Activated CD8-positive, alpha-beta memory T cell treated with anti-CD3 and anti-CD28 coated beads, Interleukin-2, amount 50 U/mL, for 1 hour (primary cell): Measurements from ENCODE around the gene SMARCB1.

Experiments
- DNase-seq: peaks from one replicate; pipeline ENCODE4 v3.0.0-alpha.2; 2020; ENCODE audit errors: extremely low read depth

The SMARCB1 gene

GRCh38 chr22:23762842-23763578 lies 23.8 kb upstream of the SMARCB1 start, which contains the start of gene C22orf15:
Gene C22orf15, plus strand, starts transcription at chr22:23762990. Its CDS starts 317 bp downstream, at chr22:23763307.
- no peak for DNase-seq

GRCh38 chr22:23763579-23763945 lies 23.2 kb upstream of the SMARCB1 start:
- DNase-seq, result no peak

- no peak for DNase-seq
Observed at GRCh38 chr22:23763954-23764353, 22.8 kb upstream of the SMARCB1 start.

GRCh38 chr22:23764899-23765881 lies 21.6 kb upstream of the SMARCB1 start:
- no peak for DNase-seq

GRCh38 chr22:23767303-23767672 lies 19.5 kb upstream of the SMARCB1 start:
- no peak for DNase-seq

GRCh38 chr22:23767673-23768548 lies 18.9 kb upstream of the SMARCB1 start, which contains the start of gene CHCHD10:
Gene CHCHD10, minus strand, starts transcription at chr22:23767972. Its CDS starts 98 bp downstream, at chr22:23767874.
- no peak for DNase-seq

GRCh38 chr22:23769321-23769965 lies 17.3 kb upstream of the SMARCB1 start:
- no peak for DNase-seq

DNA sequence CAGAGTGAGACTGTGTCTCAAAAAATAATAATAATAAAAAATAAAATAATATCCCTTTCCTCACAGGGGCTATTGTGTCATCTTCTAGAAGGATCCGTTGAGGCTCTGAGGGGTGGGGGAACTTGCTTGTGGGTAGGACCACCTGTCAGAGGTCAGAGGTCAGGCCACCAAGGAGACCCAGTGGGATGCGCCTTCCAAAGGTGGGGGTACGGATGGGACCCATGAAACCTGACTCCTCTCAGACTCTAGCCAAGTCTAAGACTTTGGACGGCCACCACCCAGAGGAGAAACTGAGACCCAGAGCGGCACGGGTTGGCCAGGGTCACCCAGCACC lies 14.5 kb upstream of the SMARCB1 start:
- no peak for DNase-seq

DNA sequence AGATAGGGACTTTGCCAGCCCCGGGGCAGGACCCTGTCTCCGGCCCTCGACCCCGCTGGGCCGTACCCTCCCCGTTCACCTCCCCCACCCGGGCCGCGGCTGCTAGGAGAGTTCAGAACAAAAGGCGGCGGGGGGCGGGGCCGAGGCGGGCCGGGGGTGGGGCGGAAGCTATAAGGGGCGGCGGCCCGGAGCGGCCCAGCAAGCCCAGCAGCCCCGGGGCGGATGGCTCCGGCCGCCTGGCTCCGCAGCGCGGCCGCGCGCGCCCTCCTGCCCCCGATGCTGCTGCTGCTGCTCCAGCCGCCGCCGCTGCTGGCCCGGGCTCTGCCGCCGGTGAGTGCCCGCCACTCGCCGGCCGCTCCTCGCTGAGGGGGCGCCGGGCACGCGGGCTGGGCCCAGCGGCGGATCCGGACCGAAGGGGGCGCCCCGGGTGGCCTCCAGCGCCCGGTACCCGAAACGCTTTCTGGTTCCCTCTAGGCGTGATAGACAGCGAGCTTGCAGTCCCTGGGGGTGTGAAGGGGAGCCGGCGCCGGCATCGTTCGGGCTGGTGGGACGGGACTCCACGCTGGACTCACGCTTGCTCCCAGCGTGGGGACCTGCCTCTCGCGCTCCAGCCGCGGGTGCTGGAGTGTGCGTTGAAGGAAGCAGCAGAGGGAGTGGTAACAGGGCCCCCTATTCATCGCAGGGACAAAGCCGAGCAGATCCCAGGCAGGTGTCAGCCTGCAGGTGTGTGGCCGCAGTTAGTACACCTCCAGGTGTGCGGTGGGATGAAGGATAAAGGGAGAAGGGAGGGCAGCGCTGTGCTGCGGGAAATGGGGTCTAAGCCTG lies 13.9 kb upstream of the SMARCB1 start, which contains the start of gene MMP11:
MMP11 (plus strand) TSS at position 201 of the 825 bp plus-strand sequence; CDS start at position 223, 22 bp downstream.
- no peak for DNase-seq

DNA sequence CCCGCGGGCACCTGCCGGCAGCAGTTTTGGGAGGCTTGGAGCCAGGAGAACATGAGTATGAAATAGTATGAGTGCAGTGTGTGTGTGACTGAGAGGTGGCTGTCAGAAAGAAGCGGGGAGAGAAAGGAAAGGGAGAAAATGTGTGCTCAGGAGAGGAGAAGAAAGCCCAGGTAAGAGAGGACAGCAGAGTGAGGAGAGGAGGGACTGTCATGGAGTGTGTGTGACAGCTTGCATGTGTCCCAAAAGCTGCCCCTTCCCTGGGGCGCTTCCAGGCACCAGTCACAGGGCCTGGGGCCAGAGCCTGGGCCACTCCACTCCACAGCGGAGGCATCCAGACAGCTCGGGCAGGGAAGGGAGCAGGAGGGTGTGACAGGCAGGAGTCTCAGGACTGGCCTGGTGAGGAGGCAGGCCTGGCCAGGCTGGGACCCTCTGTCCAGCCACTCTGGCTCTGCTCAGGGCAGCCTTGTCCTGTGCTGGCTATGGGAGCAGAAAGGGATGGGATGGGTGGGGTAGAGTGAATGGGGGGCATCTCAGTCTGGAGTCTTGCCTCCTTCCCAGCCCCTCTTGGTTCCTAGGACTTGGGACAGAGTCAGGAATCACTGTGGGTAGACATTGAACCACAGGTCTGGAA lies 13.2 kb upstream of the SMARCB1 start:
- DNase-seq, result no peak

- no peak for DNase-seq
Observed at GRCh38 chr22:23774114-23774921, 12.4 kb upstream of the SMARCB1 start.

DNA sequence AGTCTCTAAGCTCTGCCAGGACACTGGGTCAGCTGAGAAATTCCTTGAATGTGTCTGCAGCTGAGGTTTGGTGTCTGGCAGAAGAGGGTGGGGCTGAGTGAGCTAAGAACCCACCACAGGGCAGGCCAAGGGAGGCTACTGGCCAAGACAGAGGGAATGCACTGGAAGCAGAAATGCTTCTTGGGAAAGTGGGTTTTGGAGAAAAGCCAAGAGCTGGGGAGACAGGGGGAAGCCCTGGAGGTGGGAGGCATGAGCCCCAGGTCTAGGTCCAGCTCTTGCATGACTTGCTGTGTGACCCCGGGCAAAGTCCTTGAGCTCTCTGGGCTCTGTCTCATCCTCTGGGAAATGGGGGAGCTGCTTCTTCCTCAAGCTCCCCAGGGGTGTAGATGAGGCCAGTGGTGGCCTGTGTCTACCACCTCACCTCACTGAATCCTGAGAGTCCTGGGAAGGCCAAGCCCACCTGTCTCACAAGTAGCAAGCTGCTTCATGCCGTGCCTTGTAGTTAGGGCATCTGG lies 11.8 kb upstream of the SMARCB1 start:
- no peak for DNase-seq

- no peak for DNase-seq
Observed at GRCh38 chr22:23775779-23776375, 10.9 kb upstream of the SMARCB1 start.

DNA sequence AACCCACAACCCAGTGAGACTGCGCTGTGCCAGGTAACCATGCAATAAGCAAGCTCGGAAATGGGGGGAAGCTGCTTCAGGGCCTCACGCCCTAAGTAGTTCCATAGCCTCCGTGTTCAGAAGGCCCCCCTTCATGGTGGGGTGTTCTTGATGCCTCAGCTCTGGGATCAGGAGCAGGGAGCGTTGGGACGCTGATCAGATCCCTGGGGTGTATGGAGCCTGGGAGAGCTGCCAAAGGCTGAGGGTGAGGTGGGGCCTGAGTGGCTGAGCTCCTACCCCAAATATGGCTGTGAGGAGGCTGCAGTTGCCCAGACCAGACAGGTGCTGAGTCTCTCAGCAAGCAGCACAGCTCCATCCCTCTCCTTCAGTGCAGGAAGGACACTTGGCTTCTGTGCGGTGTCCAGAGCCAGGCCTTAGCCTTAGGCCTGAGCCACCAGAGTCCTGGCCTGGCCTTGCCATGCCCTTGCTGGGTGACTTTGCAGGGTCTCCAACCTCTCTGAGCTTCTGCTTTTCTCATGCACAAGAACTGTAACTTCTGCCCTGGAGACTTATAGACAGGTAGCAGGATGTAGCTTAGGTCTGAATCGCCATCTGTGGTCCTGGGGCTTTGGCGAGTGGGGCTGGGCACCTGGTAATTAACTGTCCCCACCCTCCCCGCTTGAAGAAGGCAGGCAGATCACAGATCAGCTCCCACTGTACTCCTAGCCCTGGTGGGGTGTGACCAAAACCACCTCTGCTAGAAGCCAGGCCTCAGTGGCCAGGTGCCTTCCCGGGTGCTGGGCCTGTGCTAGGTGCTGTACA lies 8.8 kb upstream of the SMARCB1 start:
- DNase-seq, result no peak

GRCh38 chr22:23778577-23778900 lies 8.2 kb upstream of the SMARCB1 start:
- DNase-seq, result no peak

- DNase-seq, result no peak
Observed at GRCh38 chr22:23779083-23779482, 7.7 kb upstream of the SMARCB1 start.

- DNase-seq, result no peak
Observed at GRCh38 chr22:23779731-23780130, 7.0 kb upstream of the SMARCB1 start.
